ENCODE results near the gene LAMB2.
A peak's percentile ranks its signal among the peaks of the same experiment; 100 is the strongest.

The LAMB2 gene

DNA sequence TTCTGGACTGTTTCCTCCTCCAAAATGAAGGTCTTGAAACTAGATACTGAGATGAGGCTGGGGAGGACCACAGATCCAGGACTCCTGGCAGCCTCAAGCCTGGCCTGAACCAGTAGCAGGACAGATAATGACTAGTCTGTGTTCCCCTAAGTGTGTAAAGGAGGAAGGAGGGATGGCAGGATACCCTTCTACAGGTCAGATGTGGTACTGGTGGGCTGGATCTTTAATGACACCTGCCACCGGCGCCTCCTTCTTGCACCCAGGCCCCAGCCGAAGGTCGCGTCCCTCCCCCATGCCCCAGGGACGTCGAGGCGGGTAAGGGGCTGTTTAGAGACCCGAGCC lies 12.8 kb downstream of the LAMB2 start:
- no peak for DNase-seq

DNA sequence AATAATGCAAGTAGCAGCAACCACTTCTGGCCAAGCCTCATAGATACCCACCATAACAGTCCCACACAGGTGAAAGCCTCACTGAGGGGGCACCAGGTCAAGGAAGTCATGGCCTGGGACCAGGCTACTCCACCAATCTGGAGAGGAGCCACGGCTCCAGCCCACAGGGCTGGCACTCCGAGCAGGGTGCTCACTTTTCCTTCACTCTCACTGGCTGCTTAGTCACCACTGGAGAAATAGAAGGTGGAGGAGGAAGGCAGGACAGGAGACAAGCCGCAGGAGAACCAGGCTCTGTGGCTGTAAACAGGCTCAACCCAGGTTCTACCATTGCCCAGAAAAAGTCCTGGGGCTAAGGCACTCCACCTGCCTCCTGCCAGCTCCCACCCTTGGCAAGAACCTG lies 13.4 kb downstream of the LAMB2 start:
- DNase-seq: no peak

DNA sequence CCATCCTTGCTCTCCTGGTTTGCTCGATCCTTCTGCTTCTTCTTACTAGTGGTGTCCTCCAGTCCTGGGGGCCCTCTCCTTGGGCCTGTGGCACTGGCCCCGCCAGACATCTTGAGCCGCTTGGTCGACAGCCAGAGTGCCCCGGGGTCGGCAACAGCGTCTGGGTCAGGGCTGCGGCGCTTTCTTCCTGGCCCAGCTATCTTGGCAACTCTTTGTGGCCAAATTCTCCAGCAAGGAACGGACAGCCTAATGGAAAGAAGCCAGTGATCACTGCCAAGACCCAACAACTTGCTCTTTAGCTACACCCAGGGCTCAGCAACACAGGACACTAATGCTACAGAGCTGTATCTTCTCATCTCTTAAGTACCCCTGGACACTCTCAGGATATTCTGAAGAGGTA lies 13.8 kb downstream of the LAMB2 start:
- no peak for DNase-seq

DNA sequence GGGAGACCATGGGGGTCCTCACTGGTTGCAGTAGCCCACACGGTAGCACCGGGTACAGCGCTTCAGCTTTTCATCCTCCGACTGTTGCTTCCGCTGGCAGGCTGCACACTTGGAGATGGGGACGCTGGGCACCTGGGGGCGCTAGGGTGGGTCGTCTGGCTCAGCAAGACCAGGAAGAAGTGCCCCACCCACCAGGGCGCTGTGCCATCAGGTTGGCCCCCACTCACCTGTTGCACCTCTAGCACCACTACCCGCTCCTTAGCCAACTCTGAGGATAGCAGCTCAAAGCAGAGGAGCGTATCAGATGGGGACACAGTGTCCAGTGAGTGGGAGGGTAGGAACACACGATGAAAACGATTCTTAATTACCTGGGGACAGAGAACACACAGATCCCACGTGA lies 20.6 kb downstream of the LAMB2 start:
- DNase-seq: no peak

DNA sequence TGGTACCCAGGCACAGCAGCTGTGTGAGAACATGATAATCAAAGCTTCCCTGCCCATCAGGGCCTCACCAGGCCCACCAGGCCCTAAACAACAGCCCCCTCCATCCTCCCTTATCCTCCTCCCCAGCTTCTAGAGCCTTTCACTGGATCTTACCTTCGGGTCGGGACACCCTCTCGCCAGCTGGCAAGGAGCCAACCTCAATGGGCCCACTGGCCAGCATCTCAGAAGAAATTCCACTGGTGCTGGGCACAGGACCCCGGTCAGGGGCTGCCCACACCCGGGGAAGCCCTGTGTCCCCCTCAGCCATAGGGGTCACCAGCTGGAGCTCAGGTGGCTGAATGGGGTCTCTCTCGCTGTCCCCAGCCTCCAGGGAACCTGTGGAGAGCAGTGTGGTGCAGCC lies 21.5 kb downstream of the LAMB2 start:
- DNase-seq: no peak

DNA sequence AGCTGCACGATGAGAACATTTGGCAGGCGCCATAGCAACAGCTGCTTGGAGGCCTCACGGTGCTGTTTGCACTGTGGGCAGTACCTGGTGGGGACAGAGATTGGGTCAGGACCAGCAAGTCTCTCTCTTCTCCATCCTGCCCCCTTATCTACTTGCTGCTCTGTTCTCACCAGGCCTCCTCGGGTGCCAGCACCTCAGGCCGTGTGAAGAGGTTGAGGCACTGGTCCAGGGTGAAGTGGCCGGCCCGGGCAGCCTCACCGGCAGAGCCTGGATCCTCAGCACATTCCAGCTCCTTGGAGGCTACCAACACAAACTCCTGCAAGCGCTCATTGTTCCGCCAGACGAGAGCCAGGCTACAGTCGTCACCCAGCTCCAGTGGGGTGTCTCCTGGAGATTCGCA lies 22.1 kb downstream of the LAMB2 start:
- DNase-seq: no peak

DNA sequence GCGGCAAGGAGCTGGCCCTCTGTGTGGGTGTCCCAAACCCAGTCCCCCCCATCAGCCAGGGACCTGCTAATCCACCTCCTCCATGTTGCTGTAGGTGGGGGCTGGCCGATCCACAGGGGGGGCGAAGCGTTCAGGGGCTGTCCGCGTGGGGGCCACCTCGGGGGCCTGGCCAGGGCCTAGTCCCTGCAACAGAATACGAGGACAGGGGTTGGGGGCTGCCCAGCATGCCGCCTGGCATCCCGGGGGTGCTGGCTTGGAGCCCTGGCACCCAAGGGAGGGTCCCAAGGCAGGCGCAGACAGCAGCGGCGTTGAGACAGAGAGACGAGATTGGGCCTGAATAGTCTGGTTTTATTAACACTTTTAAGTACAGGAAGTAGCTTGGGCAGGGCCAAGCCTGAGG lies 24.5 kb downstream of the LAMB2 start:
- peak; percentile 28 for DNase-seq

DNA sequence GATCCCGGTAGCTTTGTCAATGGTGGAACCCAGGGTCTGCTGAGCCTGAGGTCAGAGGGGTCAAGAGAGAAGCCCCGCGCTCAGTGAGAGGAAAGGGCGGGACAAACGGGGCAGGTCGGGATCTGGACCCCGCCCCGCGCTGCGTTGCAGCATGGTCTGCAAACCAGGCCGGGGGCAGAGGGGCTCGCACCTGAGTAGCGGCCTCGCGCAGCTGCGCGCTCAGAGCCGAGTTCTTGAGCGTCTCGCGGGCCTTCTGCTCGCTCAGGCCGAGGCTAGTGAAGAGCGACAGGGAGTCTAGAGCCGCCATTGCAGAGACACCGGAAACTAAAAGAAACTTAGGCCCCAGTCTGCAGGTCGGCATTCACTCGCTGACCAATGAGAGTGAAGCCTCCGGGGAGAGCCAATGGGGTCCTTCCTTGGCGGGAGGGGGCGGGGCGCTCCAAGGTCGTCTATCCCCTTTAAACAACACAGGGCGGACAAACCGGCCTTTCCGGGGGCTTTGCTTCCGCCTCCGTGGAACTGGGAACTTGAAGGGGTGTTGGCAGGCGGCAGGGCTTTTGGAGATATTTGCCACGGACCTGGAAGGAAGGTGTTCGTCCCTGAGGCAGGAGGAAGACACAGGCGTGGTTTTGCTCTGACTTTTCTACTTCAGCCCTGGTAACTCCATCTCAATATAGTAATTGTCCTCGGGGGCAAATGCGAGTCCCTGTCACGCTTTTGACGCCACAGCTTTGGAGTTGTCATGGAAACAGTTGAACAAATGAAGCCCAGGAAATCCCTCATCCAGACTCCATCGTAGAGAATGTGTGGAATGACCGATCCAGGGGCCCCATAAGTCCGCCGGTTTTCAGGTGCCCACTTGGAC lies 28.2 kb downstream of the LAMB2 start, which contains the start of gene QARS1:
TSS of gene QARS1 (minus strand) at position 331 of the 865 bp plus-strand sequence. CDS start at position 307, 24 bp downstream.
- peak; percentile 93 for DNase-seq

DNA sequence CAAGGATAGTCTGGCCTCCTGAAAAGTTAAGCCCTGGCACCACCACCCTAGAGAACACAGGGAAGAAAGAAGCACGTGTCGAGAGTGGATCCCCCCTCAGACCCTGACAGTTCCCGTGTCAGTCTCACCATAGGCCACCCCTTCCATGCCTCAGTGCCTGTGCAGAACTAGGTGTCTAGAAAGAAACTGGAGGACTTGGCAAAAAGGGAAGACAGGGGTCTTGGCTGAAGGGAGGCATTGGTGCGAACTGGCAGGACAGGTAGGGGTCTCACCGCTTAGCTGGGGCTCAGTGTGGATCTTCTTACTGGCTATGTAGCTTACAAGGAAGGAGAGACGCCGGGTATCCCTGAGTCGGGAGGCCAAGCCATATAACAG lies 28.8 kb downstream of the LAMB2 start:
- DNase-seq: no peak

DNA sequence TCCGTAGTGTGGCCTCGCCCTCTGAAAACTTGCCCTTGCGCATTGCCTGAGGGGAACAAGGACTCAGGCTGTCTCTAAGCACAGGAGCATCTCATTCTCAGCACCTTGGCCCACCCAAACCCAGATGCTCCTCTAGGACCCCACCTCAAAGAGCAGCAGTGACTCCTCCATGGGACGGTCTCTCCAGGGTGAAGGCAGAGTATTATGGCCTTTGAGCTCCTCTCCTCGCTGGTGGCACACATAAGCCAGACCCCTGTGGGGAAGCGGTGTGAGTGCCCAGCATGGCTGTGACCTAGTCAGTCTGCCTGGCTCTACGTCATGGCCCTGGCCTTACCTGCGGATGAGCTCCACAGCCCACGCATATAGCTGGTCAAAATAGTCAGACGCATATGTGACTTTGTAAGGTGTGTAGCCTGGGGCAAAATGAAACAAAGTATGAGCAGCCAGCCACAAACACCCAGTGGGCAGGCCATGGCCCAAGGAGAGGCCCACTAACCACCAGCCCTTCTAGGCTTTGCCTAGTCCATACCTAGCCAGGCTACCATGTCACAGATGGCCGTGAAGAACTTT lies 32.7 kb downstream of the LAMB2 start:
- no peak for DNase-seq

DNA sequence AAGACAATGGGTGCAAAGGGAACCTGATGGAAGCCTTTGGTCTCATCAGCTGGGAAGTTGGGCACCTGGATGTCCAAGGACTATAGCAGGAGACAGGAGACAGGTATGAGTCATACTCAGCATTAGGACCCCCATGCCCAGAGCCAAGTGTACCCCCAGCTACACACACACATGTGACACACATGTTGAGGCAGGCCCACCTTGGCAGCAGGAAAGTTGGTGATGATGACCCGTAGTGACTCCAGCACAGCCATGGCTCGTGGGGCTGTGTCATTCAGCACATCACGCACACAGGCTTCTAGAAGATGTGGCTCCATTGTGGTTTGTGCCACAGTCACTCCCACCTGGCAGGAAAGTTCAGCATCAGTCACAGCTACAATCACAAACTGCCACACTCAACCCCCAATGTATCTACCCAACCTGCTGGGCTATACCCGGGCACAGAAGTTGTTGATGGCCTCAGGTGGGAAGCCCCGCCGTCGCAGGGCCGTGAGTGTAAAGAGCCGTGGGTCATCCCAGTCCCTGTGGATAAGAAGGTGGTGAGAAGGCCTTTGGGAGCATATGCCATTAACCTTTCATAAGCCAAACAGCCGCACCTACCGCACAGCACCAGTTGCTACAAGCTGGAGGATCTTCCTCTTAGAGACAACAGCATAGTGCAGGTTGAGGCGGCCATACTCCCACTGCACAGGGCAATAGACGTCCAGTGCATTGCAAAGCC lies 33.8 kb downstream of the LAMB2 start:
- DNase-seq: no peak

DNA sequence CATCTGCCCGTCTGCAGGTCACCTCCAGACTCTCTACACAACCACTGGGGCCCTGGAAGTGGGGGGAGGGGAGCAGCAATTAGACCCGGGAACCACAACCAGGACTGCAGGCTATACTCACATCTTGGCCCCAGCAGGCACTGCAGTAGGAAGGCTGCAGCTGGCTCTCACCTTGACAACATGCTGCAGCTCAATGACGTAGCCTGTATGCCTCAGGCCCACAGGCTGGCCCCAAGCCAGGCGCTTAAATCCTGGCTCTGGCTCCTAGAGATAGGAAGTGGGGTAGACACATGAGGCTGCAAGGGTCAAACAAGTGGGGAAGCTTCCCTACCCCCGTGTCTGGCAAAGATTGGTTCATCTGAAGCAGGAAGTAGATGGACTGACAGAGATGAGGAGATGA lies 34.4 kb downstream of the LAMB2 start:
- no peak for DNase-seq

DNA sequence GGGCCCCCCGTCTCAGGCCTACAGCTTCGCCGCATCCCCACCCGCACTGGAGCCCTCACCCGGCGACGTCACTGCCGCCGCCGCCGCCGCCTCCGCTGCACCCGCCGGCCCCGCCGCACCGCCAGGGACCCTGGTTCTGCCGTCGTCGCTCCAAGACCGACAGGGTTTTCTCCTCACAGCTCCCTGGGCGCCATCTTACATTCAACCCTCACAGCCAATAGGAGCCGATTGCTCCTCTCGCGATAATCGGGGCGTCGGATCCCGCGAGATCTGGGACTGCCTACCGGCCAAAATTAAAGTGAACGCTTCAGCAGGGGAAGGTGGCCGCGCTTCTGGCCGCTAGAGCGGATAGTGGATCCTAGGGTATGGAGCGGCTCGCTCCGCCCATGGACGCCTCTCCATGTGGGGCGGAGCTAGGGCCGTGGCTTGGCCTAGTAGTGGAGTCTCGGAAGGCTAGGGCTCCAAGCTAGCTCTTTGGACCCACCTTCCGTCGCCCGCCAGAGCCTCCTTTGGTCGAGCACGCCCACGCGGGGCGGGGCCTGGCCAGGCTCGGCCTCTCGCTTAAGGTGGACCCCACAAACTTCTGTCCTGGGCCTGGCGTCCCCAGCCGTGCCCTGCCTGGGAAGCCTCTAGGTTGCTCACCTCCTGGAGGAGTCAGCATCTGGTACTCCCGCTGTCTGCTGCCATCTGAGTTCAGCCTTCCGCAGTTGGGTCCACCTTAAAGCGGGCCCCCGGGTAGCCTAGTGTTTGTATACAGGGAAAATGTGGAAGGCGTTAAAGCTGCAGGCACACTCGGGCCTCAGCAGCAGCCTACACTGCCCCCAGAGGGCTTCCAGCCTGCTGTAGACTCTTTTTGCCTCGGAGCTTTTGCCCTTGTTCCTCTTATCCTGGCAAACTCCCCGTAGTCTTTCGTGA lies 38.7 kb downstream of the LAMB2 start, which contains the start of gene QRICH1:
TSS of gene QRICH1 (minus strand) at position 219 of the 915 bp plus-strand sequence. CDS start 17,054 bp downstream, outside the sequence.
- DNase-seq: peak; percentile 98

DNA sequence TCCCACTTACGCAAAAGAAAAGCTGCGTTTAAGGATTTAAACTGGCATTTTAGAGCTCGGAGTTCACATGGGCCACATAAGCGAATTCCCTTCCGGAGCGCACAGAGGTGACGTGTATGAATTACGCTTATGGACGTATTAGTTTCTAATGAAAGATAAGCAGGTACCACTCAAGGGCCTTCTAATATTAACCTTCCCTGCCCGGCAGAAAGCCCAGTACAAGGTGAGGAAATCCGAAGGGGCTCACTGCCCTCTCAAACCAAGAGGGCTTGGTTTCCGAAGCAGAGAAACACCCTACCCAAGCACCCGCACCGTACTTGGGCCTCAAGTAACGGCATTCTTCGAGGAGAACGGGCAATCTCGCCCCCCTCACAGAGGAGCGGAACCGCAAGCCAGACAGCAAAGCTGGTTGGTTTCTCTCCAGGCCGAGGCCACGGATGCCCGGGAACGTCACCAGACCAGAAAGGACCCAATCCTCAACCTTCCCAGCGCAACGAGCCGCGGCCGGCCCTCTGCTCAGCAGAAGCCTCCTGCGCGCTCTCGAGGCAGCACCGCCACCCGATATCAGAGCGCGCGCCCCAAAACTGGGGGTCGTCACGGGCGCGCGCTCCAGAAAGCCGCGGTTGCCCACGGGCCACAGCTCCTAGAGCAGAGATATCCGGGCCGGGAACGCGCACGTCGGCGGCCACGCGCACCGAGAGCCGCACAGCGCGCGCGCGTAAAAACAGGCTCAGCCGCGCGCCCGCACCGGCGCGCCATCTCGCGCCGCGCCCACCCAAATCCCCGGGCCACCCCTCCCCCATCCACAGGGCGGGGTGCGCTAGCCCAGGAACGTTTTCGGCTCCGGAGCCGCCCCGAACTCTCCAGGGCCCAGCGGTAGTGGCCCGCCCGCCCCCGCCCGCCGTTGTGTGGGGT lies 39.7 kb downstream of the LAMB2 start:
- peak; percentile 91 for DNase-seq

DNA sequence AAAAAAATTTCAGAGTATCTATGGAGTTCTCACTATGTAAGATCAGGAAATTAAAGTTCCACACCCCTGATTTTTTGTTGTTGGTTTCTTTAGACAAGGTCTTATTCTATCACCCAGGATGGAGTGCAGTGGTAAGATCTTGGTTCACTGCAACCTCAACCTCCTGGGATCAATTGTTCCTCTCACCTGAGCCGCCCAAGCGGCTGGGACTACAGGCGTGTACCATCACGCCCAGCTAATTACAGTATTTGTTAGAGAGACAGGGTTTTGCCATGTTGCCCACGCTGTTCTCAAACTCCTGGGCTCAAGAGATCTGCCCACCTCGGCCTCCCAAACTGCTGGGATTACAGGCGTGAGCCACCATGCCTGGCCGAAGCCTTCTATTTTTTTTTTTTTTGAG lies 51.4 kb downstream of the LAMB2 start:
- DNase-seq: no peak

DNA sequence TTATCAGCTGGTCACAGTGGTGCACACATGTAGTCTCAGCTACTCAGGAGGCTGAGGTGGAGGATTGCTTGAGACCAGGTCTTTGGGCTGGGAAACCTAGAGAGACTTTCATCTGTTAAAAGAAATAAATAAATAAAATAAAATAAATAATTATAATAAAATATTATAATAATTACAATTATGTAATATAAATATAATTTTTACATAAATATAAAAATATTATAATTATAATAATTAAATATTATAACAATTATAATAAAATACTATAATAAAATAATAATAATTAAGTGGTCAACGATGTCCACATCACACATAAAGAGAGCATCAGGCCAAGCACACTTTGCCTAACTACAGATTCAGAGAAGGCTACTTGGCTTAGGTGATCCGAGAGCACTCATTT lies 53.6 kb downstream of the LAMB2 start:
- DNase-seq: no peak

DNA sequence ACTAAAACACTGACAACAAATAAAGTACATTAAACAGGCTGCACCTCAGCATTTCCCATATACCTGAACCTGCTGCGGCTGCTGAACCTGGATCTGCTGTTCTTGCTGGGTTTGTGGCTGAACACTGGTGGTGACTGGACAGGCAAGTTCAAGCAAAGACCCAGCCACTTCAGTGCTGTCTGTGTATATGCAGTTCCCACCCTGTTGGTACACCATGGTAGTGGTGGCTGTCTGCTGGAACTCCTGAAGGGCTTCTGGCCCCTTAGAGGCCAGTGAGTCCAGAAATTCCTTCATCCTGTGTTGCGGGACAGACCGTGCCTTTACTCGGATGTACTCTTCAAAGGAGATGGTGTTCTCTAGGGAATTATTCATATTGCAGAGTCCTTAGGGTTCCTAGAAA lies 56.2 kb downstream of the LAMB2 start:
- DNase-seq: no peak

DNA sequence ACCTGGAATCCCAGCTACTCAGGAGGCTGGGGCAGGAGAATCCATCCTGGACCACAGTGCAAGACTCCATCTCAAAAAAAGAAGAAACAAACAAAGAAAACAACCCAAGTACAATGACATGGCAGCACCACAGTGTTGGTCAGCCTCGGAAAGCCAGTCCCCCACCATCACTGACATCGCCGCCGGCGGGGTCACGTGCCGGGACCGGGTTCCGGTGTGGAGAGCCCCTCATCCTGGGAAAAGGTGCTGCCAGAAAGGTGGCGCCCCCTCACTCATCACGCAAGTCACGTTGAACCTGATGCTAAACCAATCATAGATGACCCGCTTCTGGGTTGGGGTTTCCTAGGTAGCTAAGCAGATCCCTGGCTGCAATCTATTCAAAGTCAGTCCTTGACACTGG lies 56.7 kb downstream of the LAMB2 start:
- DNase-seq: no peak

Measured in right forelimb (tissue), 1 donor.